IMR-90 (cell line): ENCODE results near the gene STAT5B. TPM values are rescaled to one million over a fixed set of nuclear protein-coding genes. Genes with fewer than 3 reads are reported as not detected.

Experiments used
- ATAC-seq: fragments of 200-7000 bp; cut with Tn5 transposase; 2 replicates; pipeline ENCODE4 v1.9.1; 2020; ENCODE audit warnings: low read depth, mild to moderate bottlenecking, moderate library complexity
- BruUV-seq: library from RNA; stranded (reverse); fragments of 400-500 nt; replicated peaks from 2 replicates; lab custom pipeline; 2021; lab: Mats Ljungman, UMichigan
- CTCF ChIA-PET: fragments of 300-600 bp; formaldehyde crosslinking; extraction: SDS; loops from one replicate; lab custom pipeline; 2021; ENCODE audit warnings: antibody characterized with exemption; lab: Yijun Ruan, JAX
- POLR2A ChIA-PET: fragments of 300-600 bp; sonication (Branson Sonifier 250); formaldehyde crosslinking; loops from one replicate; lab custom pipeline; 2022; ENCODE audit warnings: antibody characterized with exemption; ENCODE audit not compliant: unreplicated experiment; lab: Charles Lee
- DNase-seq: peaks from one replicate; pipeline ENCODE4 v3.0.0; 2013
- H2AFZ ChIP-seq: replicated peaks from 2 replicates; pipeline ENCODE3; 2013; ENCODE audit warnings: low read length, mild to moderate bottlenecking; ENCODE audit not compliant: poor library complexity
- H2AK5ac ChIP-seq: 2 replicates; pipeline ENCODE4 v1.6.1; 2013; ENCODE audit warnings: low read depth, low read length, inconsistent platforms
- H2AK9ac ChIP-seq: replicated peaks from 2 replicates; pipeline ENCODE3; 2013; ENCODE audit warnings: mild to moderate bottlenecking, low read depth, low read length, moderate library complexity; ENCODE audit not compliant: poor library complexity
- H2BK120ac ChIP-seq: 2 replicates; pipeline ENCODE4 v1.6.1; 2013; ENCODE audit warnings: low read depth, low read length, inconsistent platforms
- H2BK15ac ChIP-seq: 3 replicates; pipeline ENCODE4 v1.6.1; 2013; ENCODE audit warnings: low read depth, low read length, inconsistent platforms
- H2BK20ac ChIP-seq: 2 replicates; pipeline ENCODE4 v1.6.1; 2013; ENCODE audit warnings: low read depth, mild to moderate bottlenecking, inconsistent platforms, low read length, moderate library complexity
- H2BK5ac ChIP-seq: 2 replicates; pipeline ENCODE4 v1.6.1; 2013; ENCODE audit warnings: mild to moderate bottlenecking, low read depth, low read length, inconsistent platforms; ENCODE audit not compliant: poor library complexity, severe bottlenecking
- H3K14ac ChIP-seq: replicated peaks from 2 replicates; pipeline ENCODE4 v1.6.1; 2013; ENCODE audit warnings: low read depth, low read length, inconsistent platforms
- H3K18ac ChIP-seq: 2 replicates; pipeline ENCODE4 v1.6.1; 2013; ENCODE audit warnings: low read depth, low read length, control low read depth
- H3K23ac ChIP-seq: 2 replicates; pipeline ENCODE4 v1.6.1; 2013; ENCODE audit warnings: low read depth, low read length, inconsistent platforms
- H3K27ac ChIP-seq: 2 replicates; pipeline ENCODE4 v1.5.1; 2013; ENCODE audit warnings: mild to moderate bottlenecking, control low read depth, low read length; ENCODE audit not compliant: insufficient read depth
- H3K27me3 ChIP-seq: 2 replicates; pipeline ENCODE4 v1.6.1; 2013; ENCODE audit warnings: low read length; ENCODE audit not compliant: control insufficient read depth, insufficient read depth
- H3K36me3 ChIP-seq: 2 replicates; pipeline ENCODE4 v1.6.1; 2013; ENCODE audit warnings: low read length, mixed read lengths; ENCODE audit not compliant: control insufficient read depth, insufficient read depth
- H3K4ac ChIP-seq: 2 replicates; pipeline ENCODE4 v1.6.1; 2013; ENCODE audit warnings: low read depth, low read length, inconsistent platforms
- H3K4me1 ChIP-seq: 2 replicates; pipeline ENCODE4 v1.6.1; 2013; ENCODE audit warnings: low read length, mixed read lengths; ENCODE audit not compliant: control insufficient read depth, insufficient read depth
- H3K4me2 ChIP-seq: 2 replicates; pipeline ENCODE4 v1.6.1; 2013; ENCODE audit warnings: low read depth, mild to moderate bottlenecking, control low read depth, low read length, moderate library complexity
- H3K4me3 ChIP-seq: 2 replicates; pipeline ENCODE4 v1.5.1; 2013; ENCODE audit warnings: low read depth, mild to moderate bottlenecking, control low read depth, low read length, moderate library complexity; ENCODE audit not compliant: insufficient read depth
- H3K56ac ChIP-seq: 2 replicates; pipeline ENCODE4 v1.6.1; 2013; ENCODE audit warnings: low read length, inconsistent platforms; ENCODE audit not compliant: insufficient read depth; ENCODE audit errors: extremely low read depth
- H3K79me1 ChIP-seq, 2 experiments: 2 replicates each; pipeline ENCODE4 v1.6.1; 2013; ENCODE audit warnings: low read length in 2 of 2, inconsistent platforms in 1 of 2, low read depth in 1 of 2
- H3K9ac ChIP-seq: 2 replicates; pipeline ENCODE4 v1.6.1; 2013; ENCODE audit warnings: low read depth, low read length, control low read depth
- H3K9me1 ChIP-seq: 2 replicates; pipeline ENCODE4 v1.6.1; 2013; ENCODE audit warnings: low read length, inconsistent platforms; ENCODE audit not compliant: insufficient read depth
- H3K9me3 ChIP-seq: 2 replicates; pipeline ENCODE4 v1.6.1; 2013; ENCODE audit warnings: low read length; ENCODE audit not compliant: control insufficient read depth, insufficient read depth
- H4K20me1 ChIP-seq: 2 replicates; pipeline ENCODE4 v1.6.1; 2013; ENCODE audit warnings: low read length, inconsistent platforms; ENCODE audit not compliant: insufficient read depth
- H4K5ac ChIP-seq: 2 replicates; pipeline ENCODE4 v1.6.1; 2013; ENCODE audit warnings: mild to moderate bottlenecking, low read depth, low read length, control low read depth
- H4K8ac ChIP-seq, 2 experiments: 2 replicates each; pipeline ENCODE4 v1.6.1; 2013; ENCODE audit warnings: low read depth in 2 of 2, low read length in 2 of 2, control low read depth in 1 of 2, inconsistent platforms in 1 of 2
- H4K91ac ChIP-seq: 2 replicates; pipeline ENCODE4 v1.6.1; 2013; ENCODE audit warnings: low read depth, low read length, inconsistent platforms; ENCODE audit not compliant: insufficient read depth
- BHLHE40 ChIP-seq: fragments of 150-350 bp; IDR thresholded peaks from 2 replicates; pipeline ENCODE4 v1.6.1; 2016; ENCODE audit warnings: mild to moderate bottlenecking, low read depth, low read length
- CHD1 ChIP-seq: IDR thresholded peaks from 2 replicates; pipeline ENCODE4 v1.6.1; 2012; ENCODE audit warnings: low read depth, low read length, improper control_type of control experiment
- CTCF ChIP-seq: conservative IDR thresholded peaks from 2 replicates; pipeline ENCODE4 v1.5.1; 2012; ENCODE audit warnings: mild to moderate bottlenecking, low read depth, low read length, improper control_type of control experiment
- ELK1 ChIP-seq: fragments of 150-350 bp; IDR thresholded peaks from 2 replicates; pipeline ENCODE4 v1.6.1; 2016; ENCODE audit warnings: low read depth, mild to moderate bottlenecking, low read length, moderate library complexity, borderline replicate concordance
- FOS ChIP-seq: fragments of 150-350 bp; IDR thresholded peaks from 2 replicates; pipeline ENCODE4 v1.6.1; 2016; ENCODE audit warnings: low read depth, low read length
- MAFK ChIP-seq: IDR thresholded peaks from 2 replicates; pipeline ENCODE4 v1.6.1; 2012; ENCODE audit warnings: low read depth, low read length, improper control_type of control experiment
- MXI1 ChIP-seq: IDR thresholded peaks from 2 replicates; pipeline ENCODE4 v1.6.1; 2012; ENCODE audit warnings: low read depth, mild to moderate bottlenecking, low read length, moderate library complexity, borderline replicate concordance
- NFE2L2 ChIP-seq: fragments of 150-350 bp; IDR thresholded peaks from 2 replicates; pipeline ENCODE4 v1.6.1; 2016; ENCODE audit warnings: low read depth, mild to moderate bottlenecking, low read length
- POLR2A ChIP-seq: IDR thresholded peaks from 2 replicates; pipeline ENCODE4 v1.6.1; 2012; ENCODE audit warnings: mild to moderate bottlenecking, low read depth, low read length
- RFX5 ChIP-seq: IDR thresholded peaks from 2 replicates; pipeline ENCODE4 v1.8.0; 2012; ENCODE audit warnings: low read depth, mild to moderate bottlenecking, low read length, moderate library complexity
- USF2 ChIP-seq: fragments of 150-350 bp; IDR thresholded peaks from 2 replicates; pipeline ENCODE4 v1.6.1; 2017; ENCODE audit warnings: mild to moderate bottlenecking, antibody characterized with exemption, low read length, low read depth
- WGBS, 2 experiments: methylation state at CpG; one replicate each; pipeline versions ENCODE4 v1.1.5 to v1.1.7; 2013; ENCODE audit warnings: missing lambda C conversion rate in 2 of 2; ENCODE audit not compliant: insufficient read length in 1 of 2; ENCODE audit errors: extremely low coverage in 2 of 2; 5-methylcytosine and 5-hydroxymethylcytosine counted together
- dilution Hi-C: fragments of 300-500 bp; cut with HindIII; formaldehyde crosslinking; loops from one replicate; pipeline ENCODE4 v1.14.3; 2018; ENCODE audit warnings: low sequenced_read_pairs; ENCODE audit not compliant: unreplicated experiment
- in situ Hi-C: fragments of 300-500 bp; cut with MboI; formaldehyde crosslinking; loops from 3 replicates; pipeline ENCODE4 v1.14.3; 2019; ENCODE audit warnings: low sequenced_read_pairs, inconsistent platforms, mixed read lengths
- intact Hi-C: fragments of 100-400 bp; cut with micrococcal nuclease; formaldehyde crosslinking; loops from 2 replicates; pipeline ENCODE4 v1.10.0; 2022
- polyA plus RNA-seq, 3 experiments: library from polyadenylated mRNA; depleted of rRNA; stranded (reverse); fragments of >200 nt; gene quantifications; 2 replicates each; pipeline ENCODE4 v1.2.3, GENCODE V29; 2012; ENCODE audit warnings: low replicate concordance in 1 of 3
- total RNA-seq: library from RNA; depleted of rRNA; stranded (reverse); fragments of >200 nt; gene quantifications from 2 replicates; pipeline ENCODE4 v1.2.3, GENCODE V29; 2012

The STAT5B gene
- total and polyA plus RNA-seq, 2 of the 4 experiments (the other 2 are of a cell fraction): 24.4 to 29.6 TPM

- no peak for TF ChIP-seq ELK1
- TF ChIP-seq RFX5: no peak
Observed at GRCh38 chr17:42192189-42193126, 83.7 kb downstream of the STAT5B start (continued).

GRCh38 chr17:42191275-42191608 is 84.9 kb downstream of the STAT5B start:
- H4K5ac ChIP-seq: no peak overlapping the region
- ATAC-seq (no peak), DNase-seq (no peak)
- H2BK15ac ChIP-seq: no peak overlapping the region
- no peaks in the 10 kb centered on the region for H3K9me3 ChIP-seq
- WGBS, 2 experiments: no CpG with 5 or more reads among the region's 5 CpGs
- no peak overlapping the region for H2AK9ac ChIP-seq
- no peak overlapping the region for H3K4me3 ChIP-seq
- H4K91ac ChIP-seq: no peak overlapping the region
- H3K36me3 ChIP-seq: no peaks in the 10 kb centered on the region
- H2BK20ac ChIP-seq: no peak overlapping the region
- no peak overlapping the region for H3K9ac ChIP-seq
- no peak overlapping the region for H2BK5ac ChIP-seq
- no peak overlapping the region for H3K23ac ChIP-seq
- H3K27me3 ChIP-seq: no peaks in the 10 kb centered on the region
- no peak overlapping the region for H4K8ac ChIP-seq
- H4K20me1 ChIP-seq: no peaks in the 10 kb centered on the region
- H3K56ac ChIP-seq: no peak overlapping the region
- peaks cover 0 to 8% of the 10 kb centered on the region in 2 experiments; a peak in 1 of 4 replicates for H3K79me1 ChIP-seq
- H3K18ac ChIP-seq: no peak overlapping the region
- peaks cover 10% of the 10 kb centered on the region; the same call in 1 of the 2 replicates for H3K9me1 ChIP-seq
- H3K4ac ChIP-seq: no peak overlapping the region
- intact Hi-C loops: no loop called here
- H3K4me1 ChIP-seq: no peaks in the 10 kb centered on the region
- no TSS peak for BruUV-seq
- H2AK5ac ChIP-seq: no peak overlapping the region
- in situ Hi-C loops: no loop called here
- dilution Hi-C loops: no loop called here
- no peak overlapping the region for H3K27ac ChIP-seq
- no peak overlapping the region for H2AFZ ChIP-seq
- H3K14ac ChIP-seq: no peak overlapping the region
- POLR2A ChIA-PET: interaction anchor here (0.6 kb wide), 1 partner anchor 127 kb away, joined by 3 read pairs; no protein-coding TSS in a partner anchor
- H2BK120ac ChIP-seq: no peak overlapping the region
- CTCF ChIA-PET: no interaction called here
- H3K4me2 ChIP-seq: no peak overlapping the region
- no peak for TF ChIP-seq CHD1
- TF ChIP-seq CTCF: no peak
- no peak for TF ChIP-seq MXI1
- no peak for TF ChIP-seq POLR2A
- no peak for TF ChIP-seq MAFK
- no peak for TF ChIP-seq ELK1
- no peak for TF ChIP-seq USF2
- no peak for TF ChIP-seq NFE2L2
- TF ChIP-seq FOS: no peak
- no peak for TF ChIP-seq BHLHE40
